ENCODE data around the gene SCUBE1.

Gene SCUBE1

DNA sequence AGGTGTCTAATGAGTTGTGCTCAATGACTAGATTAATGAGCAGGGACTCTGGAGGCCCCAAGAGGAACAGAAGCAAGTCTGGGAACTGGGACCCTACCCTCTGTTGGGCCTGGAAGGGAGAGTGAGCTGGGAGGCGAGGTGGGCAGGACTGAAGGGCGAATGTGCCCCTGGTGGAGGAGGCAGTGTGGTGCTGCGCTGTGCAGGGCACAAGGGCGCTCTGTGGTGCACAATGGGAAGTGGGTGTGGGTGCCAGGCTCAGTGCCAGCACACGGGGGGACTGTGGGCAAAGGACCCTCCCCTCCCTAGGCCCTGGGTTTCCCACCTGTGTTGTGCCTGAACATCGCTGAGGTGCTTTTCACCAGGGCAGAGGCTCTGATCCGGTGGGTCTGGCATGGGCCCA lies 98.8 kb downstream of the SCUBE1 start:
- no peak overlapping the region for H3K4me3 ChIP-seq (ENCODE audit: low read depth, low read length)
- H3K4me1 ChIP-seq (ENCODE audit: control insufficient read depth, insufficient read depth, low read length): peaks cover 7% of the 10 kb centered on the region; the same call in 1 of the 2 replicates
- no peak overlapping the region for H3K27ac ChIP-seq (ENCODE audit: low read depth, low read length)
- no peaks in the 10 kb centered on the region for H3K9me3 ChIP-seq (ENCODE audit: control insufficient read depth, insufficient read depth, low read depth, low read length)
- no peaks in the 10 kb centered on the region for H3K36me3 ChIP-seq (ENCODE audit: control insufficient read depth, insufficient read depth, low read length)
- H3K9ac ChIP-seq (ENCODE audit: low read length): no peak overlapping the region
- H3K27me3 ChIP-seq (ENCODE audit: control insufficient read depth, insufficient read depth, low read length): no peaks in the 10 kb centered on the region; the same call in 1 of the 2 replicates

DNA sequence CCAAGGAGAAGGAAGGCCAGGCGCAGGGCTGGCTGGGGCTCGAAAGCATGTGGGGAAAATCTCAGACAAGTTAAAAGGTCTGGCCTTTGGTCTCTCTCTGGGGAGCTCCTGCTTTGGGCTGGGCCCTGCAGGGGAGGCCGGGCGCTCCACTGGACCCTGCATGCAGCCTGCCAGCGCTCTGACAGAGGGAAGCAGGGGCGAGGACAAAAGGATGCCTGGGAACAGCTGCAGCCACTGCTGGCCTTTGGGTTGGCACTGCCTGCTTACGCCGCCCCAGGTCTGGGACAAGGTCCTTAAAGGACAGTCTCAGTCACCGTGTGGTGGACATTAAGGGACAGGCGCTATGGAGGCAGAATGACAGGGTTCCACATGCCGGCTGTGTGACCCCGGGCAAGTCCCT lies 99.8 kb downstream of the SCUBE1 start:
- Histone ChIP-seq H3K27me3 (ENCODE audit: control insufficient read depth, insufficient read depth, low read length) (no peaks in the 10 kb centered on the region; the same call in 1 of the 2 replicates), H3K9me3 (ENCODE audit: control insufficient read depth, insufficient read depth, low read depth, low read length) (no peaks in the 10 kb centered on the region), H3K4me3 (ENCODE audit: low read depth, low read length) (no peak overlapping the region), H3K9ac (ENCODE audit: low read length) (no peak overlapping the region), H3K27ac (ENCODE audit: low read depth, low read length) (no peak overlapping the region), H3K36me3 (ENCODE audit: control insufficient read depth, insufficient read depth, low read length) (no peaks in the 10 kb centered on the region), H3K4me1 (ENCODE audit: control insufficient read depth, insufficient read depth, low read length) (peaks cover 7% of the 10 kb centered on the region; the same call in 1 of the 2 replicates)

GRCh38 chr22:43242627-43243026 lies 100.5 kb downstream of the SCUBE1 start:
- H3K4me1 ChIP-seq (ENCODE audit: control insufficient read depth, insufficient read depth, low read length): peaks cover 7% of the 10 kb centered on the region; the same call in 1 of the 2 replicates
- H3K27ac ChIP-seq (ENCODE audit: low read depth, low read length): no peak overlapping the region
- no peaks in the 10 kb centered on the region; the same call in 1 of the 2 replicates for H3K27me3 ChIP-seq (ENCODE audit: control insufficient read depth, insufficient read depth, low read length)
- no peaks in the 10 kb centered on the region for H3K9me3 ChIP-seq (ENCODE audit: control insufficient read depth, insufficient read depth, low read depth, low read length)
- no peaks in the 10 kb centered on the region for H3K36me3 ChIP-seq (ENCODE audit: control insufficient read depth, insufficient read depth, low read length)
- no peak overlapping the region for H3K4me3 ChIP-seq (ENCODE audit: low read depth, low read length)
- H3K9ac ChIP-seq (ENCODE audit: low read length): no peak overlapping the region

DNA sequence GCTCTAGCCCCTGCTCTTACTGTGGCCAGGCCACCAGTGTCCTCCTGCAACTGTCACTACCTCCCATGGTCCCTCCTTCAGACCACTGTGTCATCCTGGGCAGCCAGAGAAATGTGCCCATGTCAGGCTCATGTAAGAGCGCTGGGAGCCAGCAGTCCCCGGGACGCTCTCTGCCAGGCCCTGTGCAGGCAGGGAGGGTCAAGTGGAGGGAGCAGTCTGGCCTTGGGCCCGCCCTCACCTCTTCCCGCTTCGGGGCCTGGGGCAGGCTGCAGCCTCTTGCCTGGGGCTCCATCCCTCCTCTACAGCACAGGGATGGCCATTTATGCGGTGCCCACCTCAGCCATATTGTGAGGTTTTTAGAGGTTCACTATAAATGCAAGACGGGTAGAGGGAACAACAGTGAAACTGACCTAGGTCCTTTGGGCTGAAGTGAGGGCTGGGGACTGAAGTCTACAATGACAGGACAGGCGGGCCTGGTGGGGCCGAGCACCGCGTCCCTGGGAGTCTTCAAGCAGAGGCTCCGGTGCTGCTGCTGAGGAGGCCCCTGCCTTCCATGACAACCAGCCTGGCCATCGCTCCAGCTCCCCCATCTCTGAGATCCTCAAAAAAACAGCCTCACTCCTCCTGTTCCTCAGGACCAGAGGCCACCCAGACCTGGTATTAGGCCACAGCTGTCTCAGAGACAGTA lies 101.3 kb downstream of the SCUBE1 start:
- Histone ChIP-seq H3K36me3 (ENCODE audit: control insufficient read depth, insufficient read depth, low read length) (no peaks in the 10 kb centered on the region), H3K9me3 (ENCODE audit: control insufficient read depth, insufficient read depth, low read depth, low read length) (no peaks in the 10 kb centered on the region), H3K4me3 (ENCODE audit: low read depth, low read length) (no peak overlapping the region), H3K4me1 (ENCODE audit: control insufficient read depth, insufficient read depth, low read length) (peaks cover 7% of the 10 kb centered on the region; the same call in 1 of the 2 replicates), H3K27ac (ENCODE audit: low read depth, low read length) (no peak overlapping the region), H3K27me3 (ENCODE audit: control insufficient read depth, insufficient read depth, low read length) (no peaks in the 10 kb centered on the region), H3K9ac (ENCODE audit: low read length) (no peak overlapping the region)

GRCh38 chr22:43241138-43241597 lies 102.0 kb downstream of the SCUBE1 start:
- no peak overlapping the region for H3K27ac ChIP-seq (ENCODE audit: low read depth, low read length)
- no peaks in the 10 kb centered on the region for H3K9me3 ChIP-seq (ENCODE audit: control insufficient read depth, insufficient read depth, low read depth, low read length)
- no peaks in the 10 kb centered on the region for H3K27me3 ChIP-seq (ENCODE audit: control insufficient read depth, insufficient read depth, low read length)
- no peak overlapping the region for H3K9ac ChIP-seq (ENCODE audit: low read length)
- no peak overlapping the region for H3K4me3 ChIP-seq (ENCODE audit: low read depth, low read length)
- peaks cover 7% of the 10 kb centered on the region; the same call in 1 of the 2 replicates for H3K4me1 ChIP-seq (ENCODE audit: control insufficient read depth, insufficient read depth, low read length)
- no peaks in the 10 kb centered on the region for H3K36me3 ChIP-seq (ENCODE audit: control insufficient read depth, insufficient read depth, low read length)

GRCh38 chr22:43240614-43241013 lies 102.6 kb downstream of the SCUBE1 start:
- Histone ChIP-seq H3K27ac (ENCODE audit: low read depth, low read length) (no peak overlapping the region), H3K4me3 (ENCODE audit: low read depth, low read length) (no peak overlapping the region)

DNA sequence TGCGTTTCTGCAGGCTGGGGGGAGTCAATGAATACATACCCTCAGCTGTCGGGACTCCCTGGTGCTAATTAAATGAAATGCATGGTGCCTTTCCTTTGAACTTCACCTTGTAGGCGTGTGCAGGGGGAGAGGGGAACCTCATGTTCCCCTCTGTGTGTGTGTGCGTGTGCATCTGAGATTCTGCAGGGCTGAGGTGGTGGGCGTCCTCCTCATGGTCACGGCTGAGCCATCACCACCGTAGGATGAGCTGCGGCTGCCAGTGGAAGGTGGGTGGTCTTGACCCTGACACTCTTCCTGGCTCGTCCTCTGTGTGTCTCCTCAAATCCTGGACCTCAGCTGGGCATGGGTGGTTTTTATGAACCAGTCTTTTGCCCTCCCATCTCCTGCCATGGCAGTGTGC lies 103.2 kb downstream of the SCUBE1 start:
- peaks cover 1% of the 10 kb centered on the region; the same call in 1 of the 2 replicates for H3K4me1 ChIP-seq (ENCODE audit: control insufficient read depth, insufficient read depth, low read length)
- no peaks in the 10 kb centered on the region for H3K36me3 ChIP-seq (ENCODE audit: control insufficient read depth, insufficient read depth, low read length)
- no peaks in the 10 kb centered on the region for H3K27me3 ChIP-seq (ENCODE audit: control insufficient read depth, insufficient read depth, low read length)
- H3K9me3 ChIP-seq (ENCODE audit: control insufficient read depth, insufficient read depth, low read depth, low read length): no peaks in the 10 kb centered on the region
- no peak overlapping the region for H3K27ac ChIP-seq (ENCODE audit: low read depth, low read length)
- H3K9ac ChIP-seq (ENCODE audit: low read length): no peak overlapping the region
- H3K4me3 ChIP-seq (ENCODE audit: low read depth, low read length): no peak overlapping the region

More at GRCh38 chr22:43240614-43241013, 102.6 kb downstream of the SCUBE1 start:
- Histone ChIP-seq H3K4me1 (ENCODE audit: control insufficient read depth, insufficient read depth, low read length) (peaks cover 7% of the 10 kb centered on the region; the same call in 1 of the 2 replicates), H3K9me3 (ENCODE audit: control insufficient read depth, insufficient read depth, low read depth, low read length) (no peaks in the 10 kb centered on the region), H3K36me3 (ENCODE audit: control insufficient read depth, insufficient read depth, low read length) (no peaks in the 10 kb centered on the region), H3K27me3 (ENCODE audit: control insufficient read depth, insufficient read depth, low read length) (no peaks in the 10 kb centered on the region), H3K9ac (ENCODE audit: low read length) (no peak overlapping the region)

GRCh38 chr22:43239193-43239780 lies 103.9 kb downstream of the SCUBE1 start:
- Histone ChIP-seq H3K4me3 (ENCODE audit: low read depth, low read length) (no peak overlapping the region), H3K9me3 (ENCODE audit: control insufficient read depth, insufficient read depth, low read depth, low read length) (no peaks in the 10 kb centered on the region), H3K36me3 (ENCODE audit: control insufficient read depth, insufficient read depth, low read length) (no peaks in the 10 kb centered on the region), H3K9ac (ENCODE audit: low read length) (no peak overlapping the region), H3K27ac (ENCODE audit: low read depth, low read length) (no peak overlapping the region), H3K27me3 (ENCODE audit: control insufficient read depth, insufficient read depth, low read length) (no peaks in the 10 kb centered on the region), H3K4me1 (ENCODE audit: control insufficient read depth, insufficient read depth, low read length) (no peaks in the 10 kb centered on the region; the same call in 1 of the 2 replicates)

- no peaks in the 10 kb centered on the region for H3K36me3 ChIP-seq (ENCODE audit: control insufficient read depth, insufficient read depth, low read length)
- H3K9me3 ChIP-seq (ENCODE audit: control insufficient read depth, insufficient read depth, low read depth, low read length): no peaks in the 10 kb centered on the region
- H3K4me1 ChIP-seq (ENCODE audit: control insufficient read depth, insufficient read depth, low read length): no peaks in the 10 kb centered on the region; the same call in 1 of the 2 replicates
- no peak overlapping the region for H3K27ac ChIP-seq (ENCODE audit: low read depth, low read length)
- H3K27me3 ChIP-seq (ENCODE audit: control insufficient read depth, insufficient read depth, low read length): no peaks in the 10 kb centered on the region
- H3K4me3 ChIP-seq (ENCODE audit: low read depth, low read length): no peak overlapping the region
- no peak overlapping the region for H3K9ac ChIP-seq (ENCODE audit: low read length)
Measured at GRCh38 chr22:43238526-43239006, 104.6 kb downstream of the SCUBE1 start.

DNA sequence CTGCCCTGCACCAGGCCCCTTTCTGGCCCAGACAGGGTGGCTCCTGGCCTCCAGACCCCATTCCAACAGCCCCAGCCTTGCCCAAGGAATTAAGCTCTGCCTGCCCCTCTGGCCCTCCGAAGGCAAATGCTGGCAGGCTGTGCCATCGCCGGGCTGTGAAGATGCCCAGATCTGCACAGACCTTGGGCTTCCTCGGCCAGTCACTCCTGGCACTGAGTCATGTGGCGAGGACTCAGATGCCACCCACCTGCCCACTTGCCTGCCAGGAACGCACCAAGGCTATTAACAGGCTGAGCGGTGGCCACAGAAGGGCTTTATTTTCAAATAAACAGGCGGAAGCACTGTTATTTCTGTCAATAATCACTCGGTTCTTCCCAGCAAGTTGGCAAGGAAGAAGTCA lies 105.9 kb downstream of the SCUBE1 start:
- no peak overlapping the region for H3K27ac ChIP-seq (ENCODE audit: low read depth, low read length)
- no peak overlapping the region for H3K9ac ChIP-seq (ENCODE audit: low read length)
- H3K27me3 ChIP-seq (ENCODE audit: control insufficient read depth, insufficient read depth, low read length): no peaks in the 10 kb centered on the region
- no peak overlapping the region for H3K4me3 ChIP-seq (ENCODE audit: low read depth, low read length)
- H3K4me1 ChIP-seq (ENCODE audit: control insufficient read depth, insufficient read depth, low read length): no peaks in the 10 kb centered on the region; the same call in 1 of the 2 replicates
- H3K9me3 ChIP-seq (ENCODE audit: control insufficient read depth, insufficient read depth, low read depth, low read length): no peaks in the 10 kb centered on the region
- no peaks in the 10 kb centered on the region for H3K36me3 ChIP-seq (ENCODE audit: control insufficient read depth, insufficient read depth, low read length)
